ENCODE data around the gene EPC1. TPM values are rescaled to one million over a fixed set of nuclear protein-coding genes. Genes with fewer than 3 reads are reported as not detected.
"Not testable (repeated sequence)": the region's sequence is repeated elsewhere in the genome, so short reads cannot be mapped to it uniquely, and the experiment has no call there.

EPC1 gene
- total RNA-seq, 1 donor from 2014 or later = 22.9 TPM

DNA sequence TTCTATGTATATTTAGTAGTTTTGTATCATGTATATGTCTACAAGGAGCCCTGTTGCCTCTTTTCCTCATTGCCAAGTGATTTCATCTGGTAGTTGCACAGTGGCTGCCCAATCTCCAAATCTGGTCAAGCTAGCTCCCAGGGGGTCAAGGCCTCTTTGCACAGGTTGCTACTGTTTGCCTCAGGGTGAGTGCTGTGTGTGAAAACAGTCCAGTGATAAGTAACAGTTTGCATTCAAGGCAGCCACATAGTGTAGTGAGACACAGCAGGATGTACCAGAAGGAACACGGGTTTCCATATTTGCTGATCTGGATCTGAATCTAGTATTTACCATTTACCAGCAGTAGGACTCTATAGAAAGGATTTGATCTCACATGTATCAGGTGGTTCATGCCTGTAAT is 13.3 kb upstream of the EPC1 start:
- no peak for DNase-seq (ENCODE audit: low read depth)
- H3K36me3 ChIP-seq (ENCODE audit: control insufficient read depth, insufficient read depth, low read length) = no peaks in the 10 kb centered on the region
- no peaks in the 10 kb centered on the region for H3K27me3 ChIP-seq (ENCODE audit: control insufficient read depth, insufficient read depth, low read length)
- TF ChIP-seq, protein P1, sequence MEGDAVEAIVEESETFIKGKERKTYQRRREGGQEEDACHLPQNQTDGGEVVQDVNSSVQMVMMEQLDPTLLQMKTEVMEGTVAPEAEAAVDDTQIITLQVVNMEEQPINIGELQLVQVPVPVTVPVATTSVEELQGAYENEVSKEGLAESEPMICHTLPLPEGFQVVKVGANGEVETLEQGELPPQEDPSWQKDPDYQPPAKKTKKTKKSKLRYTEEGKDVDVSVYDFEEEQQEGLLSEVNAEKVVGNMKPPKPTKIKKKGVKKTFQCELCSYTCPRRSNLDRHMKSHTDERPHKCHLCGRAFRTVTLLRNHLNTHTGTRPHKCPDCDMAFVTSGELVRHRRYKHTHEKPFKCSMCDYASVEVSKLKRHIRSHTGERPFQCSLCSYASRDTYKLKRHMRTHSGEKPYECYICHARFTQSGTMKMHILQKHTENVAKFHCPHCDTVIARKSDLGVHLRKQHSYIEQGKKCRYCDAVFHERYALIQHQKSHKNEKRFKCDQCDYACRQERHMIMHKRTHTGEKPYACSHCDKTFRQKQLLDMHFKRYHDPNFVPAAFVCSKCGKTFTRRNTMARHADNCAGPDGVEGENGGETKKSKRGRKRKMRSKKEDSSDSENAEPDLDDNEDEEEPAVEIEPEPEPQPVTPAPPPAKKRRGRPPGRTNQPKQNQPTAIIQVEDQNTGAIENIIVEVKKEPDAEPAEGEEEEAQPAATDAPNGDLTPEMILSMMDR (IDR thresholded peaks at IDR 0.05; ENCODE audit: insufficient read depth, low read length, poor library complexity, severe bottlenecking) = no peak
- no peak overlapping the region for H3K4me3 ChIP-seq (ENCODE audit: low read depth, low read length)

DNA sequence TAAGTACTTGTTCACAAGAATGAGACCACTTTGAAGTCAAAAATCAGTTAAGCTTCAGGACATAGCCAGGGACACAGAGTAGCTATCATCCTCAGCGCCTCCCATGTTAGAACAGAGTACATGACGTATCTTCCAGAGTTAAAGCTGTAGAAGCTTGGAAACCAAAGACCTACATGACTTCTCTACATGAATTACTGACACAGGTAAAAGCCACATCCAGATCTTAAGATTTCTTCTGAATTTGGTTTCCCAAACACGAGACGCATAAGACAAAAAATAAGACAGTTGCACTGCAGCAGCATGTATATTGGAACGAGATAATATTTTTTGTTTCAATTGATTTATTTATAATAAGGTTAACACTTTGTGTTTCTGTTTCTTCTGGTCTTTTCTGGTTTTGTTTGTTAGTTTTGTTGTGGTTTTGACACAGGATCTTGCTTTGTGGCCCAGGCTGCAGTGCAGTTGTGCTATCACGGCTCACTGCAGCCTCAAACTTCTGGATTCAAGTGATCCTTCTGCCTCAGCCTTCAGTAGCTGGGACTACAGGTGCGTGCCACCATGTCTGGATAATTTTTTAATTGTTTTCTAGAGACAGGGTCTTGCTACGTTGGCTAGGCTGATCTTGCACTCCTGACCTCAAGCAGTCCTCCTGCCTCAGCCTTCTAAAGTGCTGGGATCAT is 10.2 kb upstream of the EPC1 start:
- no peaks in the 10 kb centered on the region for H3K36me3 ChIP-seq (ENCODE audit: control insufficient read depth, insufficient read depth, low read length)
- TF ChIP-seq, protein P1 (IDR thresholded peaks at IDR 0.05; ENCODE audit: insufficient read depth, low read length, poor library complexity, severe bottlenecking) = no peak
- DNase-seq (ENCODE audit: low read depth) = no peak
- no peaks in the 10 kb centered on the region for H3K27me3 ChIP-seq (ENCODE audit: control insufficient read depth, insufficient read depth, low read length)
- H3K4me3 ChIP-seq (ENCODE audit: low read depth, low read length) = no peak overlapping the region

DNA sequence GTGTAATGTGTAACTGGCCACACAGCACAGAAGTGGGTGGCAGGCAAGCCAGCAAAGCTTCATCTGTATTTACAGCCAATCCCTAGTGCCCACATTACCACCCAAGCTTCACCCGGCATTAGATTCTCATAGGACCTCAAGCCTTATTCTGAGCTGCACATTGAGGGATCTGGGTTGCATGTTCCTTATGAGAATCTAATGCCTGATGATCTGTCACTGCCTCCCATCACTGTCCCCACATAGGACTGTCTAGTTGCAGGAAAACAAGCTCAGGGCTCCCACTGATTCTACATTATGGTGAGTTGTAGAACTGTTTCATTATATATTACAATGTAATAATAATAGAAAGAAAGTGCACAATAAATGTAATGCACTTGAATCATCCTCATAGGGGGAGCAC is 7.7 kb upstream of the EPC1 start:
- H3K36me3 ChIP-seq (ENCODE audit: control insufficient read depth, insufficient read depth, low read length); H3K4me3 ChIP-seq (ENCODE audit: low read depth, low read length); H3K27me3 ChIP-seq (ENCODE audit: control insufficient read depth, insufficient read depth, low read length); DNase-seq (ENCODE audit: low read depth): not testable (repeated sequence)

DNA sequence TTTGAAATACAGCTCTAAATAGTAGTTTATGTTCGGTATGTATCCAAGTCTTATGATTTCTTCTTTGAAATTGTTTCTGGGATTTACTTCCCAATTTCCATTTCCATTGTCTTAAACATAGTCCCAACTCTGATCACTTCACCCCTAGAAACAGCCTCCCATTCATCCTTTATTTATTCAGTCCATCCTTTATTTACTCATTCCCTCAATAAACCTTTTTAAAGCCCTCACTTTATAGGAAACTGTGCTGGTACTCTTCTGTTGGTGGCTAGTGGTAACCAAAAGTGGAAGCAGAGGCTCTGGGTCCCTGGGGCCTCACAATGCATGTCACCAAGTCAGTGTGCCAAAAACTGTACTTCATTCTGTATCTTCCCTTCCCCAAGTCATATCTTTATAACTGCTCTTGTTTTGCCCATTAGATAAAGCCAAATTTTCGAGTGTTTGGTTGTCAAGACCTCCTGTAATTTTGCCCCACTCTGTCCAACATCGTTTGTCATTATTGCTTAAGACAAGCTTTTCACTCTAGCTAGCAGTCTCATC is 3.9 kb upstream of the EPC1 start:
- TF ChIP-seq, protein P1 (IDR thresholded peaks at IDR 0.05; ENCODE audit: insufficient read depth, low read length, poor library complexity, severe bottlenecking) = no peak
- H3K4me3 ChIP-seq (ENCODE audit: low read depth, low read length) = no peak overlapping the region
- no peaks in the 10 kb centered on the region for H3K36me3 ChIP-seq (ENCODE audit: control insufficient read depth, insufficient read depth, low read length)
- DNase-seq (ENCODE audit: low read depth) = no peak
- no peaks in the 10 kb centered on the region for H3K27me3 ChIP-seq (ENCODE audit: control insufficient read depth, insufficient read depth, low read length)

DNA sequence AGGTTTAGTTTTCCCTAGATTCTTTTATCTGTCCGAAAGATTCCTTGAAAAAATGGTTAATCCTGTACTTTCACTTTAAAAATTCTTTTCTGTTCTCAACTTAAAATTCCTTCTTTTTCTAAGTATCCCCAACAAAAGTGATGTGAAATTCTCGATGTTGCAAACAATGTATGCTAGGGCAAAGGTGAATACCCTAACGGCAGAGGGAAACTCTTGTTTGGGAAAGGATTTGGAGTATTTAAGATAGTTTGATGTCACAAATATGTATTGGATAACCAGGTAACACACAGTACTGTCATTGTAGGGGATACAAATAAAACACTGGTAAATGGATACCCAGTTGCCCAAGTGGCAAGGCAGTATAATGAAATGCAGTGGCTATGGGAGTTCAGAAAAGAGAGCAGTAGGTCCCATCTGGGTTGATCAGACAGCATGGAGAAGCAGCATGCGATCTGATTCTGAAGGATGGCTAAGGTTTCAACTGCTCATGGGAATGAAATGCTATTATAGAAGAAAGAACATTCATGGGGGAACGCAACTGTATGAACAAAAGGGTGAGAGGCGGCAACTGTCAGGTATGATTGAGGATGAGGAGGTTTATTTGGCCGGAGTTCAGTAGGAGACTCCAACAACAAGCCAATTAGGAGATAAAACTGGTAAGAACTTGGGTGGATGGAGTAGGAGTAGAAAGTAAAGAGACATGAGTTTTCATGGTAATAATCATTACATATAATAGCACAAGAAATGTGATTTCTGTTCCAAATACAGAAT is 3.2 kb upstream of the EPC1 start:
- no peak for DNase-seq (ENCODE audit: low read depth)
- Histone ChIP-seq H3K27me3 (ENCODE audit: control insufficient read depth, insufficient read depth, low read length) (no peaks in the 10 kb centered on the region), H3K36me3 (ENCODE audit: control insufficient read depth, insufficient read depth, low read length) (no peaks in the 10 kb centered on the region), H3K4me3 (ENCODE audit: low read depth, low read length) (no peak overlapping the region)
- TF ChIP-seq, protein P1 (IDR thresholded peaks at IDR 0.05; ENCODE audit: insufficient read depth, low read length, poor library complexity, severe bottlenecking) = no peak

DNA sequence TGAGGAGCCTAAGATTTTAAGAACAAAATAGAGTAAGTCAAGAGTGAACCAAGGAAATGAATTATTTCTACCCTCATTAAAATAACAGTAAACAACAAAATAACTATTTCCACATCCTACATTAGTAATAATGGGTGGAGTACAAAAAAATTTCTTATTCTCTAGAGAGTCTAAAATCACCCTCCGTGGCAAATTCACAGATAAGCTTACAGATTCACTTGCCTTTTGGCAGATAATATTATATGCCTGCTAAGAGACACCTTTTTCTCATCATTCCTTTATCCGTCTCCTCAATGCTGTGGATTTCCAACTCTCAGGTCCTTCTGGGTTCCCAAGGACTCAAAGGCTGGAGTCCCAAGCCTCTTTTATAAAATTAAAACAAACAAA is 2.2 kb upstream of the EPC1 start:
- DNase-seq (ENCODE audit: low read depth) = no peak
- H3K4me3 ChIP-seq (ENCODE audit: low read depth, low read length) = no peak overlapping the region
- H3K27me3 ChIP-seq (ENCODE audit: control insufficient read depth, insufficient read depth, low read length) = no peaks in the 10 kb centered on the region
- TF ChIP-seq, protein P1 (IDR thresholded peaks at IDR 0.05; ENCODE audit: insufficient read depth, low read length, poor library complexity, severe bottlenecking) = no peak
- H3K36me3 ChIP-seq (ENCODE audit: control insufficient read depth, insufficient read depth, low read length) = no peaks in the 10 kb centered on the region
